H9 (cell line): ENCODE data around the gene ABI3. TPM values are rescaled to one million over a fixed set of nuclear protein-coding genes. Genes with fewer than 3 reads are reported as not detected.

Experiments used
- DNase-seq: peaks from one replicate; pipeline ENCODE4 v3.0.0-alpha.2; 2017
- H2AFZ ChIP-seq: one replicate; pipeline ENCODE4 v1.6.1; 2013; ENCODE audit warnings: mild to moderate bottlenecking, low read length, control low read depth, moderate library complexity
- H2AK5ac ChIP-seq: 2 replicates; pipeline ENCODE4 v1.6.1; 2013; ENCODE audit warnings: low read length, control low read depth, mixed read lengths; ENCODE audit not compliant: insufficient read length
- H2BK120ac ChIP-seq: one replicate; pipeline ENCODE4 v1.6.1; 2013; ENCODE audit warnings: low read depth, mild to moderate bottlenecking, low read length, control low read depth, inconsistent platforms; ENCODE audit not compliant: poor library complexity, severe bottlenecking
- H2BK12ac ChIP-seq: 2 replicates; pipeline ENCODE4 v1.6.1; 2013; ENCODE audit warnings: low read length, control low read depth, mixed read lengths, low read depth; ENCODE audit not compliant: insufficient read length
- H2BK15ac ChIP-seq: 2 replicates; pipeline ENCODE4 v1.6.1; 2013; ENCODE audit warnings: low read depth, low read length, control low read depth
- H2BK20ac ChIP-seq: one replicate; pipeline ENCODE4 v1.6.1; 2013; ENCODE audit warnings: low read depth, mild to moderate bottlenecking, low read length, control low read depth, inconsistent platforms; ENCODE audit not compliant: poor library complexity, severe bottlenecking
- H2BK5ac ChIP-seq: 2 replicates; pipeline ENCODE4 v1.6.1; 2013; ENCODE audit warnings: low read length, control low read depth, mixed read lengths; ENCODE audit not compliant: insufficient read length
- H3K14ac ChIP-seq: 2 replicates; pipeline ENCODE4 v1.6.1; 2013; ENCODE audit warnings: low read length, control low read depth; ENCODE audit not compliant: insufficient read depth
- H3K18ac ChIP-seq: 2 replicates; pipeline ENCODE4 v1.6.1; 2013; ENCODE audit warnings: low read depth, mild to moderate bottlenecking, mixed read lengths, low read length, control low read depth; ENCODE audit not compliant: insufficient read length
- H3K23ac ChIP-seq: 2 replicates; pipeline ENCODE4 v1.6.1; 2013; ENCODE audit warnings: low read length, control low read depth, mixed read lengths, low read depth; ENCODE audit not compliant: insufficient read length
- H3K23me2 ChIP-seq: 2 replicates; pipeline ENCODE4 v1.6.1; 2013; ENCODE audit warnings: low read depth, mild to moderate bottlenecking, mixed read lengths, low read length, control low read depth; ENCODE audit not compliant: insufficient read length, poor library complexity, severe bottlenecking
- H3K27ac ChIP-seq: 2 replicates; pipeline ENCODE4 v1.5.1; 2013; ENCODE audit warnings: low read length, control low read depth, mixed read lengths, low read depth; ENCODE audit not compliant: insufficient read length
- H3K27me3 ChIP-seq: 2 replicates; pipeline ENCODE4 v1.6.1; 2013; ENCODE audit warnings: low read length, control low read depth, inconsistent platforms; ENCODE audit not compliant: insufficient read depth
- H3K4ac ChIP-seq: 2 replicates; pipeline ENCODE4 v1.6.1; 2013; ENCODE audit warnings: low read depth, mild to moderate bottlenecking, control low read depth, inconsistent platforms, low read length, moderate library complexity
- H3K4me1 ChIP-seq: 2 replicates; pipeline ENCODE4 v1.6.1; 2013; ENCODE audit warnings: low read length, control low read depth, inconsistent platforms; ENCODE audit not compliant: insufficient read depth
- H3K4me2 ChIP-seq: 2 replicates; pipeline ENCODE4 v1.6.1; 2013; ENCODE audit warnings: low read length, control low read depth, mixed read lengths; ENCODE audit not compliant: insufficient read length, insufficient read depth
- H3K56ac ChIP-seq: 2 replicates; pipeline ENCODE4 v1.6.1; 2013; ENCODE audit warnings: low read depth, mild to moderate bottlenecking, mixed read lengths, low read length, control low read depth; ENCODE audit not compliant: insufficient read length
- H3K79me1 ChIP-seq: 2 replicates; pipeline ENCODE4 v1.6.1; 2013; ENCODE audit warnings: low read depth, mild to moderate bottlenecking, moderate library complexity, low read length, control low read depth, inconsistent platforms; ENCODE audit not compliant: insufficient read depth, poor library complexity, severe bottlenecking
- H3K79me2 ChIP-seq: 2 replicates; pipeline ENCODE4 v1.6.1; 2013; ENCODE audit warnings: low read length, control low read depth, inconsistent platforms; ENCODE audit not compliant: insufficient read depth
- H3K9ac ChIP-seq: 2 replicates; pipeline ENCODE4 v1.6.1; 2013; ENCODE audit warnings: low read length, control low read depth, mixed read lengths; ENCODE audit not compliant: insufficient read length; ENCODE audit errors: extremely low read depth
- H3K9me3 ChIP-seq: one replicate; pipeline ENCODE4 v1.6.1; 2013; ENCODE audit warnings: low read depth, low read length, inconsistent platforms; ENCODE audit not compliant: control insufficient read depth
- H3T11ph ChIP-seq: one replicate; pipeline ENCODE4 v1.6.1; 2013; ENCODE audit warnings: mild to moderate bottlenecking, low read length, control low read depth, inconsistent platforms
- H4K20me1 ChIP-seq: one replicate; pipeline ENCODE4 v1.6.1; 2013; ENCODE audit not compliant: control insufficient read depth, insufficient read length, insufficient read depth
- H4K5ac ChIP-seq: 2 replicates; pipeline ENCODE4 v1.6.1; 2013; ENCODE audit warnings: low read depth, mild to moderate bottlenecking, mixed read lengths, low read length, control low read depth; ENCODE audit not compliant: insufficient read length
- H4K8ac ChIP-seq: replicated peaks from 2 replicates; pipeline ENCODE4 v1.6.1; 2013; ENCODE audit warnings: low read length, control low read depth, mixed read lengths, low read depth; ENCODE audit not compliant: insufficient read length
- H4K91ac ChIP-seq: 2 replicates; pipeline ENCODE4 v1.6.1; 2013; ENCODE audit warnings: low read depth, mild to moderate bottlenecking, moderate library complexity, mixed read lengths, low read length, control low read depth; ENCODE audit not compliant: insufficient read length
- H3K27ac Mint-ChIP-seq, 3 experiments: 2 replicates in 2 of 3; 3 replicates in 1 of 3; pipeline ENCODE4 v1.8.0; 2020 to 2021; ENCODE audit warnings: mixed read lengths in 3 of 3, mild to moderate bottlenecking in 1 of 3, moderate library complexity in 1 of 3
- H3K27me3 Mint-ChIP-seq: 2 replicates; pipeline ENCODE4 v1.8.0; 2021; ENCODE audit warnings: low read depth, mild to moderate bottlenecking, moderate library complexity, mixed read lengths
- H3K36me3 Mint-ChIP-seq, 3 experiments: 2 replicates in 2 of 3; 3 replicates in 1 of 3; pipeline ENCODE4 v1.8.0; 2020 to 2021; ENCODE audit warnings: low read depth in 3 of 3, mixed read lengths in 3 of 3; ENCODE audit not compliant: insufficient read depth in 1 of 3
- H3K4me1 Mint-ChIP-seq, 2 experiments: 2 replicates each; pipeline ENCODE4 v1.8.0; 2020; ENCODE audit warnings: mixed read lengths in 2 of 2
- H3K4me3 Mint-ChIP-seq, 2 experiments: 2 replicates in 1 of 2; 3 replicates in 1 of 2; pipeline ENCODE4 v1.8.0; 2020 to 2021; ENCODE audit warnings: mild to moderate bottlenecking in 2 of 2, mixed read lengths in 2 of 2, moderate library complexity in 1 of 2
- H3K9me3 Mint-ChIP-seq, 2 experiments: 2 replicates in 1 of 2; 3 replicates in 1 of 2; pipeline ENCODE4 v1.8.0; 2020; ENCODE audit warnings: mild to moderate bottlenecking in 2 of 2, mixed read lengths in 2 of 2, moderate library complexity in 1 of 2
- WGBS: extraction: QIAGEN DNeasy Blood & Tissue Kit; methylation state at CpG from one replicate; pipeline ENCODE4 v1.1.7; 2013; ENCODE audit warnings: missing lambda C conversion rate, low lambda C conversion rate, mixed read lengths; ENCODE audit not compliant: insufficient read length; ENCODE audit errors: extremely low coverage; 5-methylcytosine and 5-hydroxymethylcytosine counted together
- total RNA-seq: library from RNA; stranded (reverse); gene quantifications from 2 replicates; pipeline ENCODE4 v1.2.1, GENCODE V29; 2021
- TF ChIP-seq, protein P1 (sequence below): fragments of 200-600 bp; sonication (generic); conservative IDR thresholded peaks from 3 replicates; pipeline ENCODE4 v1.8.0; 2021; ENCODE audit warnings: antibody characterized with exemption, mild to moderate bottlenecking

ABI3 gene
- total RNA-seq, 1 experiment from 2014 or later: 2.1 TPM

DNA sequence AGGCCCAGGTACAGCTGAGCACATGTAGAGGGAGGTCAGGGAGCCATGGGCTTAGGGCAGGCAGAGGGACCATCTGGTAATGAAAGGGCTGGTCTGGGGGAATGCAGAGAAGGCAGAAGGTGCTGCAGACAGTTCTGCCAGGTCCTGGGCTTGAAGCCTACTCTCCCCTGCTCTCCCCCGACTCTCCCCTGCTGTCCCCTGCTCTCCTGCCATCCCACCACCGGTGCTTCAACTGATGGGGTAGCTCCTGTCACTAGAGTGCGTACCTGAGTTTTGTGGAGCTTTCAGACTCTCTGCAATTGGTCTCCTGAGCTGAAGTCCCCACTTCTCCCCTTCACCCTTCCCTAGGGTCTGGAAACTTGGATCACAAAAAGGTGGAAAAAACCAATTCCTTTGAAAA lies 57.4 kb downstream of the ABI3 start:
- TF ChIP-seq, protein P1, sequence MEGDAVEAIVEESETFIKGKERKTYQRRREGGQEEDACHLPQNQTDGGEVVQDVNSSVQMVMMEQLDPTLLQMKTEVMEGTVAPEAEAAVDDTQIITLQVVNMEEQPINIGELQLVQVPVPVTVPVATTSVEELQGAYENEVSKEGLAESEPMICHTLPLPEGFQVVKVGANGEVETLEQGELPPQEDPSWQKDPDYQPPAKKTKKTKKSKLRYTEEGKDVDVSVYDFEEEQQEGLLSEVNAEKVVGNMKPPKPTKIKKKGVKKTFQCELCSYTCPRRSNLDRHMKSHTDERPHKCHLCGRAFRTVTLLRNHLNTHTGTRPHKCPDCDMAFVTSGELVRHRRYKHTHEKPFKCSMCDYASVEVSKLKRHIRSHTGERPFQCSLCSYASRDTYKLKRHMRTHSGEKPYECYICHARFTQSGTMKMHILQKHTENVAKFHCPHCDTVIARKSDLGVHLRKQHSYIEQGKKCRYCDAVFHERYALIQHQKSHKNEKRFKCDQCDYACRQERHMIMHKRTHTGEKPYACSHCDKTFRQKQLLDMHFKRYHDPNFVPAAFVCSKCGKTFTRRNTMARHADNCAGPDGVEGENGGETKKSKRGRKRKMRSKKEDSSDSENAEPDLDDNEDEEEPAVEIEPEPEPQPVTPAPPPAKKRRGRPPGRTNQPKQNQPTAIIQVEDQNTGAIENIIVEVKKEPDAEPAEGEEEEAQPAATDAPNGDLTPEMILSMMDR: no peak
- WGBS: no CpG with 5 or more reads among the region's 3 CpGs
- no peaks in the 10 kb centered on the region for H3K9me3 Mint-ChIP-seq

More for the DNA sequence above, 57.4 kb downstream of the ABI3 start:
- H3K4me1 Mint-ChIP-seq: peaks cover 4 to 11% of the 10 kb centered on the region in 2 experiments; a peak in 3 of 4 replicates
- no peak overlapping the region for H3K4ac ChIP-seq
- peak overlapping the region in 1 of 3 experiments; percentile 89; a peak in 1 of 7 replicates for H3K27ac Mint-ChIP-seq
- no peaks in the 10 kb centered on the region for H4K20me1 ChIP-seq
- H3K27me3 ChIP-seq: no peaks in the 10 kb centered on the region; the same call in 1 of the 2 replicates
- no peaks in the 10 kb centered on the region for H3K9me3 ChIP-seq
- no peak overlapping the region for H4K5ac ChIP-seq
- no peaks in the 10 kb centered on the region for H3K23me2 ChIP-seq
- H3K23ac ChIP-seq: no peak overlapping the region
- no peak overlapping the region for H3K4me3 Mint-ChIP-seq
- no peaks in the 10 kb centered on the region for H3K79me2 ChIP-seq
- no peak overlapping the region for H3K4me2 ChIP-seq
- no peak overlapping the region for H2BK20ac ChIP-seq
- no peak overlapping the region for H3K18ac ChIP-seq
- H2BK5ac ChIP-seq: no peak overlapping the region
- no peaks in the 10 kb centered on the region for H3K79me1 ChIP-seq
- H3K14ac ChIP-seq: no peak overlapping the region
- H3K27me3 Mint-ChIP-seq: peaks cover 4% of the 10 kb centered on the region; the same call in 1 of the 2 replicates
- H3K36me3 Mint-ChIP-seq: no peaks in the 10 kb centered on the region
- no peak overlapping the region for H3K27ac ChIP-seq
- no peak overlapping the region for H3K56ac ChIP-seq
- no peak for DNase-seq
- H3K9ac ChIP-seq: no peak overlapping the region
- H4K8ac ChIP-seq: no peak overlapping the region
- no peak overlapping the region for H4K91ac ChIP-seq
- H2AK5ac ChIP-seq: no peak overlapping the region
- no peak overlapping the region for H2AFZ ChIP-seq
- H2BK120ac ChIP-seq: no peak overlapping the region
- no peak overlapping the region for H2BK15ac ChIP-seq
- H3T11ph ChIP-seq: no peak overlapping the region
- no peaks in the 10 kb centered on the region for H3K4me1 ChIP-seq
- no peak overlapping the region for H2BK12ac ChIP-seq
